Stimulated activated CD8-positive, alpha-beta memory T cell treated with anti-CD3 and anti-CD28 coated beads, Interleukin-2, amount 100 ng/mL, for 1 hour (primary cell): ENCODE results near the gene RARA.

Experiments
- DNase-seq, 2 donors: peaks; one replicate each; pipeline ENCODE4 v3.0.0-alpha.2; 2020; ENCODE audit warnings: low read depth in 2 of 2

The RARA gene

DNA sequence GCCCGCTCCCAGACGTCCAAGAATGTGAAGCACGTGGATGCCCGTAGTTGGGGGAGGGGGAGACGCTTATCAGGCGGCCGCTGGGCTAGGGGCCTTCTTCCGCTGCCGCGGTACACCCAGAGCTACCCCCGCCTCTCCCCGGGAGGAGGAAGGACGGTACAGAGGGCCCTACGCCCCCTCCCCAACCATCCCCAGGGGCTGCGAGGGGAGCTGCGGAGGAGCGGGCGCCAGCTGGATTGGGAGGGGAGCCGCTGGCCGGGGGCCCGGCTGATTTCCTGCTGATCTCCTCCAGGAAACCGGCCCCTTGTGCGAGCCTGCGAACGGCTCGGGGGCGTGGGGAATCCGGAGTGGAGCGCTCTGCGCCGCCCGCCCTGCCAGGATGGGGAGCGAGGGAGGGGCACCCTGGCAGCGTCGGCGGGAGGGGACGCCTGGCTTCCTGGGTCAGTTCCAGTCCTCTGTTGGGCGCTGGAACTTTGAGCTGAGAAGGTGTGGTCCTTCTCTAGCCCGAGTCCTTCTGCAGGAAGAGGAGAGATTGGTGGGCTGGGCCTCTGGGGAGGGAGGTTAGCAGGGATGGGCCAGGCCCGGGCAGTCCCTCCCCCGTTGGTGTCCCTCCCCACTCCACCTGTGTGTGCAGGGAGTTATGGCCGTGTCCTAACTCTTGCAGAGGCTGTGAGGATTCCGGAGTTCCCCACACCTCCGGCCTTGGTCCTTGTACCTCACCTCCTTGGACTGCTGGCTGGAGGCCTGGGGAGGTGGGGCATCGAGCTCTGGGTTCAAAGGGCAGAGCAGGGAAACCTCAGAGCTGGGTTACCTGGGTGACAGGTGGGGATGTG lies 36.4 kb downstream of the RARA start:
- DNase-seq = no peak

DNA sequence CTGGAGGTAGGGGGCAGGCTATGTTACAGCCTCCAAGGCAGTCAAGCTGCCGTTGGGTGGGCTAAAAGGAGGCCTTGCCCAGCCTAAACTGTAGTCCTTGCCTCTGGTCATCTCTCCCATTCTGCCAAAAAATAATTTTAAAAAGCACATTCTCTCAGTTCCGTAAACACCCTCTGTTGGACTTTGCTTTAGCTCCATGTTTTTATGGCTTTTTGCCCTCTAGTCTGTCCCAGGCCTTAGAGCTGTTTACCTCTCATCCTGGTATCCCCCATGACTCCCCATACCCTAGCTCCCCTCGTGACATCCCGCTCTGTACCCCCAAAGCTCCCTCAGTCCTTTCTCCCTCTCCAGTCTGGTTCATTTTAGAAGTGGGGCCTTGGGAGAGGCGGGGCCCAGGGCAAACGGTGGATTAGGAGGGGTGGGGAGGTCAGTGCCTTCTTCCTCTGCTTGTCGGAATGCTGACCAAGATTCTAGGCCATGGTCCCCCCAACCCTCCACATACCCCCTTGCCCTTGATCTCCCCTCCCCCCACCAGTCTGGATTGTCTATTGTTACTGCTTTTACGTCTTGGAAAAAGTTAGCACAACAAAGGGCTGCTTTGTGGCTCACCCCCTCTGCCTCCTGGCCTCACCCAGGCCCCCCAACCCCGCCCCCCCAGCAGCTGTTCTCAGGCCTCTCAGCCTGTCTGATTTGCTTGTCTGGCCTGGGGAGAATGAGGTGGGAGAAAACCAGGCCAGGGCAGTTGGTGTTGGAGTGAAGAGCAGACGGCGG lies 37.2 kb downstream of the RARA start:
- DNase-seq = no peak

DNA sequence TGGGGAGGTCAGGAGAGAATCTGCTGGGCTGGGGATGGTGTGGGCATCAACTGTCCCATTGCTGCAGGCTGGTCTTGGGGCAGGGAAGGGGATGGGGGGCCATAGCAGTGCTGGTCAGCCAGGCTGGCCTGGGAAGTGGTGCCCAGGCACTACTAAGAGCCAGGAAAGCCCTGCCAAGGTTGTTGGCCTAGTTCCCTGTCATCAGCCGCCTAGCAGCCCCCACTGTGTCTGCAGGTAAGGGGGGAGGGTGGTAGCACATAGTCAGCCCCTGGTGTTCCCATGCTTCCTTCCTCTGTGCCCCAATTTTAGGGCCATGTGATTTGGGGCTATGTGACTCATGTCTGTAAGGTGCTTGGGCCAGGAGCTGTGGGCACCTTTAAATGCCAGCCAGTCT lies 37.8 kb downstream of the RARA start:
- no peak for DNase-seq

DNA sequence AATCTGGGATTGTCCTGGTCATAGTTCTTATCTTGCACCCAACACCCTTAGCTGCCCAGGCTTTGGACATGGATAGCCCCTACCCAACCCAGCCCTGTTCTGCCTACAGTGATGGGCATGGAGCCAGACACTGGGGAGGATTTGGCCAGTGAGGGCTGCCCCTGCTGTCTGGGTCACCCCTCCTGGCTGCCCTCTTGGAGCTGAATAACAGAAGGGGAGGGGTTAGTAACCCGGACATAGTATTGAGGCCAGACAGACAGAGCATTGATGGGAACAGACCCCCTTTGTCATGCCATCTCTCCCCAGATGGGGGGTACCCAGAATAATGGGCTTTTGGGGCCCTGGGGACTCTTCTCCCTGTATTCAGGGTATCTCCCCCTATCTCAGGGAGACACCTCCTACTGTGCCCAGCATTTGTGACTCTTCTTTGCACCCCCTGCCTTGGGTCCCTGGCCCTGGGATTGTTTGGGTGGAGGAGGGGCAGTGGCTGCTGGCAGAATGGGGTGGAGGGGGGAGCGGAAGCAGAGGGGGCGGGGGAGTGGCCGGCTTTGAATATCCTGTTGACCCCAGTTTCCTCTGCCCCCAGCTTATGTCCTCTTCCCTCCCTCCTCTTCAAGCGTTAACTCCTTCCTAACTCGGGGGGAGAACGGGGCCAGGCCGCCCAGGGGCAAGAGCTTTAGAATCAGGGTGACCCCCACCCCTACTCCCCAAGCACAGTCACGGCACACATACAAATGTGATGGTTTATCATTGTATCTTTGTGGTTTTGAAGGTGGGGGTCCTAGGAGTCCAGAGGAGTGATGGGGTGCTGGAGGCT lies 38.5 kb downstream of the RARA start:
- DNase-seq = no peak

DNA sequence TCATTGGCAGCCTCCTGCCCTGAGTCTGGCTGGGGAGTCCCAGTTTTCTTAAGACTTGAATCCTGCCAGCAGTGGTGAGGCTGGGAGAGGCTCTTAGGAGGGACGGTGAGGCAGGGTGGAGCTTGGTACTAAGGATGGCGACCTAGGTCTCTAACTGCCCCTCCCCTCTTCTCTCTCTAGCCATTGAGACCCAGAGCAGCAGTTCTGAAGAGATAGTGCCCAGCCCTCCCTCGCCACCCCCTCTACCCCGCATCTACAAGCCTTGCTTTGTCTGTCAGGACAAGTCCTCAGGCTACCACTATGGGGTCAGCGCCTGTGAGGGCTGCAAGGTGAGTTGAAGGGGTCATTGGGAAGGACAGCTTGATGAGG lies 39.1 kb downstream of the RARA start:
- DNase-seq = no peak

DNA sequence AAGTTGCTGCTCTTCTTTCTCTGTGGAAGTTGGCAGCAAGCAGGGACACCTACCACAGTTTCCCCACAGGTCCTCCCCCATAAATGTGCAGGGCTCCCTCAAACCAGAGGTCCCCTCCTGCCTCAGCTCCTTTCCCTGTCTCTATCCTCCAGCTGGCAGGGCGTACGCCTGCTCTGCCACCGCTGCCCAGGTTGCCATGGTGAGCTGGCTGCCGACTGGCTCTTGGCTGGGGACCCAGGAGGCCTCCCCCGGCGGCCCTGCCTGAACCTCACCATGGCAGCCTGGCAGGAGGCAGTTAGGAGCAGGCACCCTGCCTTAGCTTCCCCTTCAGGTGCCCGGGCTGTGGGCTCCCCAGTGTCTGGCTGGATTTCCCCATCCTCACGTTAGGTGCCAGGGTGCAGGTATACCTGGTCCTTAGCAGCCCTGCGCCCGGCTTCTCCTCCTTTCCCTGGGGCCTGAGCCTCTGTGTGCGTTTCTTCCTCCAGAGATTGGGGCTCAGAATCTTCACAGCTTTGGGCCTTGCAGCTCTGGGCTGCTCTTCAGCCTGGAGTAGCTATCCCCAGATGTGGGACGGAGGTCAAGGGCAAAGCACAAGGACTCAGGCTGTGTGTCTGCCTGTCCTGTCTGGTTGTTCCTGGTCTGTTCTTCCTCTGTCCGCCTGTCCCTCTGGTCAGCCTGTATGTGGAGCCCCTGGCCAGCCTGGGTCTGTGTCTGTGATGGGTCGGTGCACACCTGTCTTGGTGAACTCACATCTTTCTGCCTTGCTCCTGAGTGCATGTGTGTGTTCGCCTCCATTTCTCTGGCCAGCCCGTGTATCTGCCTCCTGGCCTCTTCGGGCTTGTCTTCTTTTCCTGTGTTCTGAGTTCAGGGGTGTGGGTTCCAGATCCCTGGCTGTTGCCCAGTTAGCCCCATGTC lies 39.8 kb downstream of the RARA start:
- no peak for DNase-seq

DNA sequence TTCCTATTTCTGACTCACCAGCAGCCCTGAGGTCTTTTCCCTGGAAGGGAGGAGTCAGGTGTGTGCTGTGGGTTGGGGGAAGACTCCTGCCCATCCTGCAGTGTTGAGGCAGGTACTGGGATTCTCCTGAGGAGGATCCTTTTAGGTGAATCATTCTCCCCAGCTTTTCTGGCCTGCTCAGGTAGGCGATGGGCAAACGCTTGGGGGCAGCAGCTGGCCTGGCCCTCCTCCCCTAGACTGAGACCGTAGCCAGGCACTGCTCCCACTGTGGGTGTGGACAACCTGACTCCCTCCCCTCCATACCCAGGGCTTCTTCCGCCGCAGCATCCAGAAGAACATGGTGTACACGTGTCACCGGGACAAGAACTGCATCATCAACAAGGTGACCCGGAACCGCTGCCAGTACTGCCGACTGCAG lies 40.5 kb downstream of the RARA start:
- no peak for DNase-seq

DNA sequence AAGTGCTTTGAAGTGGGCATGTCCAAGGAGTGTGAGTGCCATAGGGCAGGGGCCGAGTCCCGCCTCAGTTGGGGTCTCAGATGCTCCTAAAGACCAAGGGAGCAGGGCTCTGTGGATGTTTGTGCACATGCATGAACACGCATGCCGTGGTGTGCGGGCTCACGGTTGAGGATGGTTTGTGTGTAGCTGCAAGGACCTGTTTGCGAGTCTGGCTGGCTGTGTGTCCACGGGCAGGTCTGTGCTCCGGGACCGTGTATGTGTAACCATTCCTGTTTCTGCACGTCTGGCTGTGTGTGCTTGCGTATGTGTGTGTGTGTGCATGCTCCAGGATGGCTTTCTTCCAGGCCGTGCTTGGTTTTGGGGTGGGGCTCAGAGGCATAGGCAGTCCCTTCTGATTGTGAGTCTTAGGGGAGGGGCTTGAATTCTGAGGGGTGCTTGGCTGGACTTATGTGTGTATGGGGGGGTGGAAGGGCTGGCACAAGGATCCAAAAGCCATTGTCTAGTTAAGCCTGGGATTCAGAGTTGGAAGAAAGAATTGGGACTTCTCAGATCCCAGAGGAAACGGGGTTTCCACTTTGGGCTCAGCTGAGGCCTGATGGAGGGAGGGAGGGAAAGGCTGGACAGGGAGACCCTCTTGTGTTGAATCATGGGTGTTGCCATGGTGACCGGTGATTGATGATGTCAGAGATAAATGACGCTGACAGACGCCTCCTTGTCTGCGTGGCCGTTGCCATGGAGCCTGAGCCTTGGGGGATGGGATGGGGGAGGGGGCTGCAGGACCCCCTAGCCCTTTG lies 41.1 kb downstream of the RARA start:
- DNase-seq = no peak

DNA sequence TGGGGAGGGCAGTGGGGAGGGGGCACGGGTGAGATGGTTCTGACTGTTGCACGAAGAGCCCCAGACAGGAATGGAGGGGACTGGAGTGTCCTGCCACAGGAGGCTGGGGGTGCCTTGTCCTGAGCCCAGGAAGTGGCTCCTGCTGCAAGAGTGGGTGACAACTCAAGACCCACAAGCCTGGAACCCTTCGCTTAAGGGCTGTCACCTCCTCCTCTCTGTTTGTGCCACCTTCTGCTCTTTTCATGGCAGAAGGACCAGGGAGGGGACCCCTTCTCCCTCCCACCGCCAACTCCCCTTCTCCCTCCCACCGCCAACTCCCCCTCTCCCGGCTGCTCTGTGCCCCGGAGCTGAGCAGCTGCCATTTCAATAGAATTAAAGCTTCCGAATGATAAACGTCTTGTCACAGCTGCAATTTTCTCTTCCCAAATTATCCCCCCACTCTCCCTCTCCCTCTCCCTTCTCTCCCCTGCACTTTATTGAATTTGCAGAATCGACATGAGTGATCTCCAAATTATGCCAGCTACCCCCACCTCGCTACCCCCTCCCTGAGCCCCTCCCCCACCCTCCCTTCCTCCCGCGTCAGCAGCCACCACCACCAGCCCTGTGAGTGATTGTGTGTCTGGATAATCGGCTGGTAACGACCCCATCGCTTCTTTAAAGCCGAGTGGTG lies 41.8 kb downstream of the RARA start:
- no peak for DNase-seq

DNA sequence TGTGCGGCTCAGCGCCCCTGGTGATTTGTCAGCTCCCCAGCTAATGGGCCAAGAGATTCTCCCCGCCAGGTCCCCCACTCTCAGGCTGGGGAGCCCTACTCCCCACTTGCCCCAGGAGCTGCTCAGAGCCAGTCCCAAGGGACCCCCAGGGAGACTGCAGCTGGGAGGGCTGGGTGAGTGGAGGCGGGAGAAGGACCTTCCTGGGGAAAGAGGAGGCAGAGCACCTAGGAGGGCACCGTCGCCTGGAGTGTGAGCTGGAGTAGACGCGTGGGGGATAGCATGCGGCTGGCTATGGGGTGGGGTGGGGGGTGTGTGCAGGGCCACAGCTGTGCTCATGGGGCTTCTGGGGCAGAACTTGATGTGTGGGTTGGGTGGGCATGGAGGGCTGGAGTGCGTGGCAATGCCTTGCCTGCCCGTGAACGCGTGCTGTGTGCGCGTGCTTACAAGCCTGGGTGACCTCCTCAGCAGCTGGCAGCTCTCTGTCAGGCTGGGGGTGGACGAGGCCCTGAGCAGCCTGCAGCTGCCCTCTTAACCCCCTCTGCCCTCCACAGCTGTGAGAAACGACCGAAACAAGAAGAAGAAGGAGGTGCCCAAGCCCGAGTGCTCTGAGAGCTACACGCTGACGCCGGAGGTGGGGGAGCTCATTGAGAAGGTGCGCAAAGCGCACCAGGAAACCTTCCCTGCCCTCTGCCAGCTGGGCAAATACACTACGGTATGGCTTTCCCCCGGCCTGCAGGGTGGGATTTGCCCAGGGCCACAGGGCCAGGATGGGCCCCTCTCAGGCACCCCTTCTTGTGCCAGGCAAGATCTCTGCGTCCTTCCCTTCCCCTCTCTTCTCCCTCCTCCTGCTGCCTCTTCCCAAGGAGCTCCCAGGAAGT lies 42.6 kb downstream of the RARA start:
- no peak for DNase-seq

DNA sequence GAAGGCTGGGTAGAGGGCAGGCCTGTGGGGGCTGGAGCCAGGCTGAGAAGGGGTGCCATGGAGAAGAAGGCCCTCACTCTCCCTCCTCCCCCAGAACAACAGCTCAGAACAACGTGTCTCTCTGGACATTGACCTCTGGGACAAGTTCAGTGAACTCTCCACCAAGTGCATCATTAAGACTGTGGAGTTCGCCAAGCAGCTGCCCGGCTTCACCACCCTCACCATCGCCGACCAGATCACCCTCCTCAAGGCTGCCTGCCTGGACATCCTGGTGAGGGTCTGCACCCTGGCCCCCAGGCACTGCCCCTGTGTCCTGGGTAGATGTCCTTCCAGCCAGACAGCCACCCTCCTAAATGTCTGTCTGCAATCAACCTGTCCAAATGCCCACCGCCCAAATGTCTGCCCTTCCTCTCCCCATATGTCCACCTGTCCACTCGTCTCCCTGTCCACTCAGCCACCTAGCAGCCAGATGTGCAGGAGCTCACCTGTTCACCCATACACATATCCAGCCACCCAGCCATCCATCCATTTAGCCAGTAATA lies 43.3 kb downstream of the RARA start:
- DNase-seq = no peak

DNA sequence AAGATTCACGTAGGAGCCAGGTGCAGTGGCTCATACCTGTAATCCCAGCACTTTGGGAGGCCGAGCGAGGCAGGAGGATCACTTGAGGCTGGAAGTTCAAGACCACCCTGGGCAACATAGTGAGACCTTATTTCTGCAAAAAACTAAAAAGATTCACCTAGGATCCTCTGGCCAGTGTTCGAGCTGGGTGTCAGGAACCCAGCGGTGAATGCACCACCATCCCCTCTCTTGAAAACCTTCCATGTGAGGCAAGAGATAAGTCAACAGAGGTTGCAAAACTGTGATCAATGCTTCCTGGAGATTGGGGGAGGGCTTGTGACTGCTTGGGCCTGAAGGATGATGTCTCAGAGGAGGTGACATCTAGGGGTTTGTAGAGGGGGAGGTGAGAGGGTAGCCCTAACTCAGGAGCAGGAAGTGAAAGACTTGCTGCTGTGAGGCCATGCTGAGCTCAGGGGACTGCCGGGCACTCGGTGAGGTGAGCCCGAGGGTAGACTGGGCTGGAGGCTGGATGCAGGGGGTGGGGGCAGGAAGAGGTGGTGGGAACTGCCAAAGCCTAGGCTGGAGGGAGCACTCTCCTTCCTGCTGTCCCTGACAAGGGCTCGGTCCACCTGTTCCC lies 43.9 kb downstream of the RARA start:
- DNase-seq = no peak

DNA sequence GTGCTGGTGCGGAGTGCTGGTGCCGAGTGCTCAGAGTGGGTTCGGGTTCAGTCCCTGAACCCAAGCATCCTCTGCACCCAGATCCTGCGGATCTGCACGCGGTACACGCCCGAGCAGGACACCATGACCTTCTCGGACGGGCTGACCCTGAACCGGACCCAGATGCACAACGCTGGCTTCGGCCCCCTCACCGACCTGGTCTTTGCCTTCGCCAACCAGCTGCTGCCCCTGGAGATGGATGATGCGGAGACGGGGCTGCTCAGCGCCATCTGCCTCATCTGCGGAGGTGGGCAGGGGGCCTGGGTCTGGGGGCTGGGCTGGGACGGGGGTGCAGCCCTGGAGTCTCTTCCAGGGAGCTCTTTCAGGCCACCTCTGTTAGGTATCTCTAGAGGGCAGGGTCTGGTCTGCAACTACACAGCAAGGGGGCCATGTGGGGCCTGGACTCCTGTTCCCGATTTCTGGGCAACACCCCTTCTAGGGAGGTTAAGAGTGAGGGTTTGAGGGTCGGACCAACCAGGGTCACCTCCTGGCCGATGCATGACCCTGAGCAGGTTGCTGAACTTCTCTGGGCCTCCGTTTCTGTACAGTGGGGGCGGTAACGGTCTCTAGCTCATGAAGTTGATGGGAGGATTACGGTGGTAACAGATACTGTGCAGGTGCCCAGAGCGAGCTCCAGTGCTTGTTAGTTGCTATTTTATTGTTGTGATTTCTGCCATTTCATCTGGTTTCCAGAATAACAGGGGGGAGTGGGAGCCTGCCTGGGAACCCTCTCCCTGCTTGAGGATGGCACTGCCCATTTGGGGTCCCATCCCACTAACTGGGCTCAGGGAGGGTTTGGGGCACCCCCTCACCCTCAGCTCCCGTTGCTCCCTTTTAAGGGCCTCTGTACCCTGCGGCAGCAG lies 45.5 kb downstream of the RARA start:
- DNase-seq = no peak

DNA sequence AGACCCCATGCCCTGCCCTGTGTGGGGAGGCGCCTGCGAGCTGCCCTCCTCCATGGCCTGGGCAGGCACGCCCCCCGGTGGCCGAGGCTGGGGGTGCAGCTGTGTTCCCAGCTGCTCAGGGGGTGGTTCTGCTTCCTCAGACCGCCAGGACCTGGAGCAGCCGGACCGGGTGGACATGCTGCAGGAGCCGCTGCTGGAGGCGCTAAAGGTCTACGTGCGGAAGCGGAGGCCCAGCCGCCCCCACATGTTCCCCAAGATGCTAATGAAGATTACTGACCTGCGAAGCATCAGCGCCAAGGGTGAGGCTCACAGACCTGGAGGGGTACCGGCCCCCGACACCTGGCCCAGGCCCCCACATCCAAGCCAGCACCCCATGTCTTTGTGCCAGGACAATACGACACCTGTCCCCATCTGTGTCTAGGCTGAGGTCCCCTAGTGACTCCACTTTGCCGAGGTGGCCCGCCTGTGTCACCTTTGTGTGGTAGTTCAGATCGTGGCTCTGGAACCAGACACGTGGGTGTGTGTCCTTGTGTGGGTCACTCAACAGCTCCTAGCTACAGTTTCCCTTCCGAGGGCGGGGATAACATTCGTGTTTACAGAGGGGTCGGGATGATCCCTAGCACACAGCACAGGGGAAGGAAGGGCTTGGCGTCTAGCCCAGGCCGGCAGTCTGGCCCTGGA lies 46.3 kb downstream of the RARA start:
- peak; percentile 60 to 62 for DNase-seq

DNA sequence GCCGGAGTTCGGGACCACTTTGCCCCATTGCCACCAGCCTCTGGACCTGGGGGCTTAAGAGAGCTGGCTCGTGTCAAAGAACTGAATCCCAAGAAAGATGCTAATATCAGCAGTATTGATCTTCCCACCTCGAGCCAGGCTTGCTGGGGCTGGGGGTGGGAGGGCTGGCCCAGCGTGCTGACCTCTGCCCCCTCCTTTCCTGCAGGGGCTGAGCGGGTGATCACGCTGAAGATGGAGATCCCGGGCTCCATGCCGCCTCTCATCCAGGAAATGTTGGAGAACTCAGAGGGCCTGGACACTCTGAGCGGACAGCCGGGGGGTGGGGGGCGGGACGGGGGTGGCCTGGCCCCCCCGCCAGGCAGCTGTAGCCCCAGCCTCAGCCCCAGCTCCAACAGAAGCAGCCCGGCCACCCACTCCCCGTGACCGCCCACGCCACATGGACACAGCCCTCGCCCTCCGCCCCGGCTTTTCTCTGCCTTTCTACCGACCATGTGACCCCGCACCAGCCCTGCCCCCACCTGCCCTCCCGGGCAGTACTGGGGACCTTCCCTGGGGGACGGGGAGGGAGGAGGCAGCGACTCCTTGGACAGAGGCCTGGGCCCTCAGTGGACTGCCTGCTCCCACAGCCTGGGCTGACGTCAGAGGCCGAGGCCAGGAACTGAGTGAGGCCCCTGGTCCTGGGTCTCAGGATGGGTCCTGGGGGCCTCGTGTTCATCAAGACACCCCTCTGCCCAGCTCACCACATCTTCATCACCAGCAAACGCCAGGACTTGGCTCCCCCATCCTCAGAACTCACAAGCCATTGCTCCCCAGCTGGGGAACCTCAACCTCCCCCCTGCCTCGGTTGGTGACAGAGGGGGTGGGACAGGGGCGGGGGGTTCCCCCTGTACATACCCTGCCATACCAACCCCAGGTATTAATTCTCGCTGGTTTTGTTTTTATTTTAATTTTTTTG lies 47.1 kb downstream of the RARA start:
- no peak for DNase-seq
